Measurements from ENCODE around the gene CERK. TPM values are rescaled to one million over a fixed set of nuclear protein-coding genes. Genes with fewer than 3 reads are reported as not detected.

The CERK gene
- total RNA-seq, 3 donors from 2014 or later: 40.3 to 51.7 (median 50.0) TPM

- no peak for TF ChIP-seq CTCF (IDR thresholded peaks at IDR 0.05)
- H3K4me3 ChIP-seq: no peak overlapping the region
- ATAC-seq (no peak), DNase-seq (peak in 2 of 3 donors; percentile 22 to 43)
- peaks cover 2% of the 10 kb centered on the region for H3K4me1 ChIP-seq (ENCODE audit: low read depth)
- no peaks in the 10 kb centered on the region for H3K9me3 ChIP-seq
- peaks cover 15% of the 10 kb centered on the region for H3K36me3 ChIP-seq (ENCODE audit: low read depth)
- intact Hi-C loops (cut with DNase I, micrococcal nuclease): no loop called here
Observed at GRCh38 chr22:46694416-46695170, 43.5 kb downstream of the CERK start.

- peaks cover 10% of the 10 kb centered on the region for H3K4me1 ChIP-seq (ENCODE audit: low read depth)
- H3K4me3 ChIP-seq: no peak overlapping the region
- intact Hi-C loops (cut with DNase I, micrococcal nuclease): no loop called here
- H3K36me3 ChIP-seq (ENCODE audit: low read depth): peaks cover 15% of the 10 kb centered on the region
- no peak for TF ChIP-seq CTCF (IDR thresholded peaks at IDR 0.05)
- ATAC-seq: no peak
- H3K9me3 ChIP-seq: no peaks in the 10 kb centered on the region
- DNase-seq: peak in 2 of 3 donors; percentile 13
Observed at GRCh38 chr22:46693634-46694415, 44.2 kb downstream of the CERK start.

- intact Hi-C loops (cut with DNase I, micrococcal nuclease): no loop called here
- H3K36me3 ChIP-seq (ENCODE audit: low read depth): peaks cover 15% of the 10 kb centered on the region
- H3K4me3 ChIP-seq: no peak overlapping the region
- H3K4me1 ChIP-seq (ENCODE audit: low read depth): peaks cover 21% of the 10 kb centered on the region
- TF ChIP-seq CTCF (IDR thresholded peaks at IDR 0.05): no peak
- DNase-seq: peak in 2 of 3 donors; percentile 17 to 22
- no peak for ATAC-seq
- no peaks in the 10 kb centered on the region for H3K9me3 ChIP-seq
Observed at GRCh38 chr22:46691571-46691970, 46.5 kb downstream of the CERK start.

- Histone ChIP-seq H3K4me3 (no peak overlapping the region), H3K36me3 (ENCODE audit: low read depth) (peaks cover 9% of the 10 kb centered on the region), H3K4me1 (ENCODE audit: low read depth) (peaks cover 31% of the 10 kb centered on the region), H3K9me3 (no peaks in the 10 kb centered on the region)
- DNase-seq: peak in 2 of 3 donors; percentile 12 to 36
- no peak for TF ChIP-seq CTCF (IDR thresholded peaks at IDR 0.05)
- no peak for ATAC-seq
- intact Hi-C loops (cut with DNase I, micrococcal nuclease): no loop called here
Observed at GRCh38 chr22:46690146-46690545, 47.9 kb downstream of the CERK start.

DNA sequence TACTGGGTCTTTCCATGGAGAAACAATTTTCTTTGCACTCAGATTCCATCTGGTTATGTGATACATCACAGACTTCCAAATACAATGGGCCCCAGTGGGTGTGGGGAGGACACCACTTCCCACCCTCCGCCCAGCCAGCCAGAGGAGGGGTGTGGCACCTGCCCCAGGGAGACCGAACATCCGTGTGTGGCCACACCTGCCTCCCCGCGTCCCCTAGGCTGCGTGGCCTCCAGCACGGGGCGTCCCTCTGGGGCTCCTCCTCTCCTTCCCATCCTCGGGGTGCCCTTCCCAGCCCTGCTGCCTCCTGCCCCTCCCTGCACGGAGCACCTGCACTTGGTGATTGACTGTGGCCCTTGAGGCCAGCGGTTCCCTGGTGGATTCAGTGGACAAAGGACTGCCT, 49.1 kb downstream of the CERK start:
- ATAC-seq (peak; percentile 66), DNase-seq (peak; percentile 65 to 84 (median 83))
- TF ChIP-seq CTCF (IDR thresholded peaks at IDR 0.05): no peak
- intact Hi-C loops (cut with DNase I, micrococcal nuclease): no loop called here
- no peak overlapping the region for H3K4me3 ChIP-seq
- peaks cover 9% of the 10 kb centered on the region for H3K36me3 ChIP-seq (ENCODE audit: low read depth)
- no peaks in the 10 kb centered on the region for H3K9me3 ChIP-seq
- H3K4me1 ChIP-seq (ENCODE audit: low read depth): peaks cover 43% of the 10 kb centered on the region

Measured in mucosa of descending colon (tissue), 3 donors.